ENCODE measurements around the gene SLC66A1.

DNA sequence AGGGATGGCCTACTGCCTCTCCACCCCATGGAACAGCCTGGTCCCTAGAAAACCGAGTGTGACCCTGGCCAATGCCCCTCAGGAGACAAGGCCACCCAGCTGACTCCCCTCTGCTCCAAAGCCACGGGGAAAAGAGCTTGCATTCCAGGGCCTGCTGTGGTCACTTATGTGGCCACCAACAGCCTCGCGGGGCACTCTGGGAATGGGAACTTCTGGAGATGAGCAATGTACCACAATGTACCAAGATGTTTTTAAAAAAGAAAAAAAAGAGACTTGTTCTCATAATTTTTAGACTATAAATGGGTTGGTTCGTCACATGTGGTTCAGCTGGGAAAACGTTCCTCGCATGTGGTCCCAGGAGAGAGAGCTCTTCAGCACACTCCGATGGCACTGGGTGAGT, 62.8 kb downstream of the SLC66A1 start:
- no peak for TF ChIP-seq POLR2AphosphoS5 (IDR thresholded peaks at IDR 0.05)
- TF ChIP-seq, protein P1, sequence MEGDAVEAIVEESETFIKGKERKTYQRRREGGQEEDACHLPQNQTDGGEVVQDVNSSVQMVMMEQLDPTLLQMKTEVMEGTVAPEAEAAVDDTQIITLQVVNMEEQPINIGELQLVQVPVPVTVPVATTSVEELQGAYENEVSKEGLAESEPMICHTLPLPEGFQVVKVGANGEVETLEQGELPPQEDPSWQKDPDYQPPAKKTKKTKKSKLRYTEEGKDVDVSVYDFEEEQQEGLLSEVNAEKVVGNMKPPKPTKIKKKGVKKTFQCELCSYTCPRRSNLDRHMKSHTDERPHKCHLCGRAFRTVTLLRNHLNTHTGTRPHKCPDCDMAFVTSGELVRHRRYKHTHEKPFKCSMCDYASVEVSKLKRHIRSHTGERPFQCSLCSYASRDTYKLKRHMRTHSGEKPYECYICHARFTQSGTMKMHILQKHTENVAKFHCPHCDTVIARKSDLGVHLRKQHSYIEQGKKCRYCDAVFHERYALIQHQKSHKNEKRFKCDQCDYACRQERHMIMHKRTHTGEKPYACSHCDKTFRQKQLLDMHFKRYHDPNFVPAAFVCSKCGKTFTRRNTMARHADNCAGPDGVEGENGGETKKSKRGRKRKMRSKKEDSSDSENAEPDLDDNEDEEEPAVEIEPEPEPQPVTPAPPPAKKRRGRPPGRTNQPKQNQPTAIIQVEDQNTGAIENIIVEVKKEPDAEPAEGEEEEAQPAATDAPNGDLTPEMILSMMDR (IDR thresholded peaks at IDR 0.05) = no peak
- no peak for TF ChIP-seq POLR2A (IDR thresholded peaks at IDR 0.05; ENCODE audit: low read depth)
